Esophagus muscularis mucosa (tissue), 4 donors: ENCODE measurements around the gene MRPL54. TPM values are rescaled to one million over a fixed set of nuclear protein-coding genes. Genes with fewer than 3 reads are reported as not detected.

Experiments
- DNase-seq: peaks from one replicate; pipeline ENCODE4 v3.0.0-alpha.2; 2017; ENCODE audit errors: extremely low spot score
- H3K27ac ChIP-seq, 4 donors: fragments of 200-600 bp; sonication (generic); replicated peaks in 1 of 4; 1 replicate in 3 of 4; 2 replicates in 1 of 4; pipeline ENCODE4 v1.5.1; 2016 to 2019; ENCODE audit warnings: mild to moderate bottlenecking in 1 of 4
- H3K27me3 ChIP-seq, 4 donors: fragments of 200-600 bp; sonication (generic); one replicate each; pipeline versions ENCODE4 v1.5.1 to v1.6.0; 2016 to 2019
- H3K36me3 ChIP-seq, 4 donors: fragments of 200-600 bp; sonication (generic); one replicate each; pipeline ENCODE4 v1.5.1; 2016 to 2019
- H3K4me1 ChIP-seq, 4 donors: fragments of 200-600 bp; sonication (generic); one replicate each; pipeline ENCODE4 v1.5.1; 2016 to 2019
- H3K4me3 ChIP-seq, 4 donors: fragments of 200-600 bp; sonication (generic); 1 replicate in 2 of 4; 2 replicates in 2 of 4; pipeline ENCODE4 v1.5.1; 2016 to 2019; ENCODE audit warnings: mild to moderate bottlenecking in 4 of 4, moderate library complexity in 1 of 4
- H3K9me3 ChIP-seq, 4 donors: fragments of 200-600 bp; sonication (generic); 1 replicate in 3 of 4; 2 replicates in 1 of 4; pipeline ENCODE4 v1.5.1; 2016 to 2019
- EP300 ChIP-seq: sonication (generic); formaldehyde crosslinking; IDR thresholded peaks from one replicate; pipeline ENCODE4 v1.6.1; 2017; ENCODE audit warnings: antibody characterized with exemption
- POLR2A ChIP-seq: fragments of 450-650 bp; IDR thresholded peaks from one replicate; pipeline ENCODE4 v1.6.1; 2017; ENCODE audit warnings: antibody characterized with exemption, moderate library complexity, mild to moderate bottlenecking, low read depth
- POLR2AphosphoS5 ChIP-seq, 2 donors: sonication (generic); formaldehyde crosslinking; IDR thresholded peaks; one replicate each; pipeline ENCODE4 v1.6.1; 2017; ENCODE audit warnings: antibody characterized with exemption in 2 of 2
- WGBS: methylation state at CpG from one replicate; pipeline ENCODE4 v1.1.5; 2018; 5-methylcytosine and 5-hydroxymethylcytosine counted together
- intact Hi-C: fragments of 100-400 bp; cut with DNase I; formaldehyde crosslinking; loops from one replicate; pipeline ENCODE4 v1.15.1; 2023
- total RNA-seq, 4 donors: library from RNA; depleted of rRNA; stranded (reverse); fragments of >200 nt; gene quantifications; one replicate each; pipeline versions ENCODE4 v1.1.0 to v1.2.1, GENCODE V29; 2016
- TF ChIP-seq, protein P1 (sequence below), 3 experiments: fragments of 200-600 bp in 2 of 3; fragments of 450-650 bp in 1 of 3; sonication (generic) in 2 of 3; IDR thresholded peaks; one replicate each; pipeline ENCODE4 v1.5.1; 2017 to 2019; ENCODE audit warnings: antibody characterized with exemption in 3 of 3, mild to moderate bottlenecking in 2 of 3, moderate library complexity in 1 of 3

The MRPL54 gene
- total RNA-seq, 4 donors from 2014 or later, result 45.2 to 84.3 (median 77.4) TPM

DNA sequence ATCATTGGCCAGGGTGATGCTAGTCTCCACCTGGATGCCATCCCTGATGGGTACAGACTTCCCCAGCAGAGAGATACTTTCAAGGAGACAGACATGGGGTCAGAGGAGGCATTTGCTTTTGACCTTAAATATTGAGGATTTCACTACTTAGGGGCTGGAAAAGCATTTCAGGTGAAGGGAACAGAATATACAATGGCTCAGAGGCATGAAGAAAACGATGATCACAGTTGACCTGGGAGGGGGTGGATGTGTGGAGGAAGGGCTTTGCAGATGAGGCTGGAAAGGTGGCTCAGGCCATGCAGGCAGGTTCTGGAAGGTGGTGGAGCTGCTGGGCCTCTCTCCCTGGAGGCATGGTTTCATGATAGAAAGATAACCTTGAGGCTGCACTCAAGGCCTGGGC, 19.8 kb downstream of the MRPL54 start:
- Histone ChIP-seq H3K9me3 (peaks cover 10 to 27% (median 23%) of the 10 kb centered on the region in 4 donors), H3K27me3 (peaks cover 0 to 78% (median 14%) of the 10 kb centered on the region in 4 donors), H3K4me3 (no peak overlapping the region), H3K27ac (no peak overlapping the region), H3K36me3 (no peaks in the 10 kb centered on the region), H3K4me1 (peaks cover 5 to 14% (median 9%) of the 10 kb centered on the region in 4 donors)
- no peak for DNase-seq
- 89% methylated on average over 1 of the region's 1 CpG for WGBS
- intact Hi-C loops, result no loop called here
- TF ChIP-seq, protein P1, sequence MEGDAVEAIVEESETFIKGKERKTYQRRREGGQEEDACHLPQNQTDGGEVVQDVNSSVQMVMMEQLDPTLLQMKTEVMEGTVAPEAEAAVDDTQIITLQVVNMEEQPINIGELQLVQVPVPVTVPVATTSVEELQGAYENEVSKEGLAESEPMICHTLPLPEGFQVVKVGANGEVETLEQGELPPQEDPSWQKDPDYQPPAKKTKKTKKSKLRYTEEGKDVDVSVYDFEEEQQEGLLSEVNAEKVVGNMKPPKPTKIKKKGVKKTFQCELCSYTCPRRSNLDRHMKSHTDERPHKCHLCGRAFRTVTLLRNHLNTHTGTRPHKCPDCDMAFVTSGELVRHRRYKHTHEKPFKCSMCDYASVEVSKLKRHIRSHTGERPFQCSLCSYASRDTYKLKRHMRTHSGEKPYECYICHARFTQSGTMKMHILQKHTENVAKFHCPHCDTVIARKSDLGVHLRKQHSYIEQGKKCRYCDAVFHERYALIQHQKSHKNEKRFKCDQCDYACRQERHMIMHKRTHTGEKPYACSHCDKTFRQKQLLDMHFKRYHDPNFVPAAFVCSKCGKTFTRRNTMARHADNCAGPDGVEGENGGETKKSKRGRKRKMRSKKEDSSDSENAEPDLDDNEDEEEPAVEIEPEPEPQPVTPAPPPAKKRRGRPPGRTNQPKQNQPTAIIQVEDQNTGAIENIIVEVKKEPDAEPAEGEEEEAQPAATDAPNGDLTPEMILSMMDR (IDR thresholded peaks at IDR 0.05), result no peak
- no peak for TF ChIP-seq EP300
- TF ChIP-seq POLR2A, result no peak
- no peak for TF ChIP-seq POLR2AphosphoS5 (IDR thresholded peaks at IDR 0.05)

DNA sequence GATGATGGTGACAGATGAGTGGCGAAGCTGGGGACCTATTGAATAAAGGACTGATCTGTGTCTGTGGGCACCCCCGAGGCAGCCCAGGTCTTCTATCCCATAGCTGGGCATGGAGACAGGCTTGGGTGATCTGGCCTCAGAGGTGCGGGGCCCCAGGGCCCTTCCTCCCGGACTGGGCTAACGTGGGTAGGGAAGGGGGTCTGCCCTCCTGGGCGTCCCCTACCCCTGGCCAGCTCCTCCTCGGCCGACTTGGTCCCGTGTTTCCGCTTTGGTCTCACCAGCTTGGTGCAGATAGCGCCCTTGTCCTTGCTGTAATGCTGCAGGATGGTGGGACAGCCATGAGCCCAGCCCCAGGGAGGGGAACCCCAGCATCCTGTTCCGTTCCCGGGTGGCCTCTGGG, 20.4 kb downstream of the MRPL54 start:
- H3K27ac ChIP-seq, result no peak overlapping the region
- 83% methylated on average over 12 of the region's 13 CpGs for WGBS
- TF ChIP-seq, protein P1 (IDR thresholded peaks at IDR 0.05), result no peak
- TF ChIP-seq EP300, result no peak
- TF ChIP-seq POLR2AphosphoS5 (IDR thresholded peaks at IDR 0.05), result no peak
- no peak for TF ChIP-seq POLR2A
- peaks cover 5 to 14% (median 9%) of the 10 kb centered on the region in 4 donors for H3K4me1 ChIP-seq
- peaks cover 0 to 77% (median 14%) of the 10 kb centered on the region in 4 donors for H3K27me3 ChIP-seq
- peaks cover 10 to 27% (median 23%) of the 10 kb centered on the region in 4 donors for H3K9me3 ChIP-seq
- H3K4me3 ChIP-seq, result no peak overlapping the region
- H3K36me3 ChIP-seq, result no peaks in the 10 kb centered on the region
- intact Hi-C loops, result no loop called here
- no peak for DNase-seq

DNA sequence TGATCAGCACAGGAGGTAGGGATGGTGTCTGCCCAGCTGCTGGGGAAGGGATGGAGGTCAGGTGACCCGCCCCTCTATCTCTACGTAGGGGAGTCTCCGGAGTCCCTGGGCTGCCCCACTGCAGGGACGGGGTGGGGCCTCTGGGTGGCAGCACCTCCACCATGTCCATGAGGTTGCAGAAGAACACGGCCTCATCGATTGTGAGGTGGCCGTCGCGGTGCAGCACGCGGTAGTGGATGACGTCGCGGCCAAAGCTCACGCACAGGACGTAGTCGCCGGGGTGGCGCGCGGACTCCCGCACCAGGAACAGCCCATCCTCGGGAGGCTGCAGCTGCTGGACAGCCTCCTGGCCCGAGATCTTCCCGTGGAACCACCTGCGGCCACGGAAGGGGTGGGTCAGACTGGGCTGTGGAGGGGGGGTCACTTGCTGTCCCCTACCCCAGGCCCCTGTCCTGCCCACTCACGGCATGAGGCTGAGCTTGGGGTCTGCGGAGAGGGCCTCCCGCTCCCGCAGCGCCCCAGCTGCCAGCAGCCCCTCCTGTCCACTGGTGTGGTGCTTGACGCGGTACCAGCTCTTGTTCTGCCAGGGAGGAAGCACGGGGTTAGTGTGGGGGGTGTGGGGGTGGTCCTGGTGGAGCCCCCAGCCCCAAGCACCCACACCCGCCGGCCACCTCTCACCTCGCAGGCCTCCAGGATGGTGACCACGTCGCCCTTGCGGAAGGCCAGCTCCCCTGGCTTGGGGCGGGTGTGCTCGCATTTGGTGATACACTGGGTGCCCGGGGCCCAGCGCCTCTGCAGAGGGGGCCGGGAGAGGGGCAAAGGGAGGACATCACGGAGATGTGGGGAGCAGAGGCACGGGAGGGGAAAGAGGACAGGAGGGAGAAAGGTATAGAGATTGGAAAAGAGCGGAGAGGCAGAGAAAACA, 21.4 kb downstream of the MRPL54 start:
- no peak for TF ChIP-seq POLR2AphosphoS5 (IDR thresholded peaks at IDR 0.05)
- TF ChIP-seq, protein P1 (IDR thresholded peaks at IDR 0.05), result peak in 1 of 3 experiments; percentile 8
- intact Hi-C loops, result no loop called here
- Histone ChIP-seq H3K27ac (no peak overlapping the region), H3K4me3 (no peak overlapping the region), H3K9me3 (peaks cover 10 to 27% (median 23%) of the 10 kb centered on the region in 4 donors), H3K36me3 (no peaks in the 10 kb centered on the region), H3K4me1 (peaks cover 5 to 14% (median 9%) of the 10 kb centered on the region in 4 donors), H3K27me3 (peaks cover 0 to 71% (median 14%) of the 10 kb centered on the region in 4 donors)
- DNase-seq, result no peak
- 76% methylated on average over 20 of the region's 49 CpGs for WGBS

DNA sequence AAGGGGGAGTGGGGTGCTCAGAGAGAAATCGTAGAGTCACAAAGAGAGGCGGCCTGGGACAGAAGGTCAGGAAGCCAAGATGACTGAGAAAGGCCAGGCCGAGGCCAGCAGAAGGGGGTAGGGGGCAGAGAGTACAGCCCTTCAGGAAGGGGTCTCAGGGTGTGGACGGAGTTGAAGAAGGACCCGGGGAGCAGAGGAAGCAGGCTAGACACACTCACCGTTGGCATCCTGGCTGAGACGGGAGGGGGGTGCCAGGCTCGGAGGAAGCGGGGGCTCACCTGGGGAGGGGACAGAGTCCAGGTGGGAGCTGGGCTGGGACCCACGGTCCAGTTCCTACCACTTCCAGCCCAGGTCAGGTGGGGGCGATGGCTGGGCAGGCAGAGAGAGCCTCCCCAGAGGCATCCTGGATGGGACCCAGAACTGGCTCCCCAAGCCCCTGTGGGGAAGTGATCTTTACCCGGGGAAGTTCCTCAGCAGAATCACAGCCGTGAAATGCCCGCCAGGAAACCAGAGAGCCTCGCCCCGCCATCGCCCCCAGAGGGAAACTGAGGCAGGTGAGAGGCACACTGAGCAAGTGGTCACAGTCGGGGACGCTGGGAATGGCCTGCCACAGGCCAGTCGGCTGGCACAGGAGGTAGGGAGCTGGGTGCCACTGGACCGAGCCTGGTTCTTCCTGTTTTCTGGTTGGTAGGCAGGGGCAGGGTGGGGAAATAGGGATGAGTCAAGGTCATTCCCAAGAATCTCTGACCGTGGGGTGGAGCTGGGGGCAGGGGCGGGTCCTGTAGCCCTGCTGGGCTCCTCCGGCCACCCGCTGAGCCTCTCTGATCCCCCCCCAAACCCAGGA, 22.3 kb downstream of the MRPL54 start:
- Histone ChIP-seq H3K36me3 (no peaks in the 10 kb centered on the region), H3K27me3 (peaks cover 0 to 62% (median 14%) of the 10 kb centered on the region in 4 donors), H3K27ac (no peak overlapping the region), H3K9me3 (peaks cover 10 to 27% (median 23%) of the 10 kb centered on the region in 4 donors), H3K4me1 (peaks cover 5 to 14% (median 9%) of the 10 kb centered on the region in 4 donors), H3K4me3 (peak overlapping the region in 3 of 4 donors; percentile 20 to 44 (median 38))
- 24% methylated on average over 17 of the region's 25 CpGs for WGBS
- no peak for DNase-seq
- intact Hi-C loops, result no loop called here
- TF ChIP-seq, protein P1 (IDR thresholded peaks at IDR 0.05), result no peak
- no peak for TF ChIP-seq POLR2A
